ENCODE data around the gene MRC2.

The MRC2 gene

DNA sequence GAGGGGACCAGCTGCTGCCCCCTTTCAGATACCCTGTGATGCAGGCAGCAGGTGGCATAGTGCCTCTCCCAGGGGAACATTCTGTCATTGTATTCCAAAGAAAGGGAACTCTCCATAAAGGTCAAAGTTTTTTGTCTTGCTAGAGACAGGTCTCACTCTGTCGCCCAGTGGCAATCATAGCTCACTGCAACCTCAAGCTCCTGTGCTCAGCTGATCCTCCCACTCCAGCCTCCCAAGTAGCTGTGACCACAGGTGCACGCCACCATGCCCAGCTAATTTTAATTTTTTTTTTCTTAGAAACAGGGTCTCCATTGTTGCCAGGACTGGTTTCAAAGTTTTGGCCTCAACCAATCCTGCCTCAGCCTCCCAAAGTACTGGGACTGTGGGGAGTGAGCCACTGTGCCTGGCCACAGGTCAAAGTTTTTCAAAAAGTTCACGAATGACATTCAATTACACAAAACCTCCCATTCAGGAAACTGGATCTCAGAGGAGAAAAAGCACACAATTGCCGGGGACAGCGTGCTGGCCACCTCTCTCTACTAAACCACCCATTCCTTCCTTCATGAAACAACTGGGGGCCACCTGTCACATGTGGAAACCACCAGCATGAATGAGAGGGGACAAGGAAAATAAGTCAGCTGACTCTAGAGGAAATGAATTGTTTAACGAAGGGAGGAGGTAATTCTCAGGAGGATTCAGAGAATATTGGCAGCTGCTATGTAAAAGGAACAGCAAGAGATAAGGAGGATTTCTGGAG is 100.6 kb downstream of the MRC2 start:
- no peak for DNase-seq

DNA sequence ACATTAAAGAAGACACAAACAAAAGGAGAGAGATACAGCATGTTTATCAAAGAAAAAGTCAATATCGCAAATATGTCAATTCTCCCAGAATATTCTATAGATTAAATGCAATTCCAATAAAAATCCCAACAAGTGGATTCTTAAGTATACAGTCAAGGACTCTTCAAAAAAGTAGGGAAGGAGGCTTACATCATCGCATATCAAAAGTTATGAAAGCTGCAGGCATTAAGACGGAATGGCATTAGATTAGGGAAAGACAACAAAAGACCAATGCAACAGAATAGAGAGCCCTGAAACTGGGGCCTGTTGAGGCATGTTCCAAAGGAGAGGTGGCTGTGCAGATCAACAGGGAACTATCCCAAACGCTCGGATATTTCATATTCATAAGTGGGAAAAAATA is 104.7 kb downstream of the MRC2 start:
- DNase-seq: no peak

DNA sequence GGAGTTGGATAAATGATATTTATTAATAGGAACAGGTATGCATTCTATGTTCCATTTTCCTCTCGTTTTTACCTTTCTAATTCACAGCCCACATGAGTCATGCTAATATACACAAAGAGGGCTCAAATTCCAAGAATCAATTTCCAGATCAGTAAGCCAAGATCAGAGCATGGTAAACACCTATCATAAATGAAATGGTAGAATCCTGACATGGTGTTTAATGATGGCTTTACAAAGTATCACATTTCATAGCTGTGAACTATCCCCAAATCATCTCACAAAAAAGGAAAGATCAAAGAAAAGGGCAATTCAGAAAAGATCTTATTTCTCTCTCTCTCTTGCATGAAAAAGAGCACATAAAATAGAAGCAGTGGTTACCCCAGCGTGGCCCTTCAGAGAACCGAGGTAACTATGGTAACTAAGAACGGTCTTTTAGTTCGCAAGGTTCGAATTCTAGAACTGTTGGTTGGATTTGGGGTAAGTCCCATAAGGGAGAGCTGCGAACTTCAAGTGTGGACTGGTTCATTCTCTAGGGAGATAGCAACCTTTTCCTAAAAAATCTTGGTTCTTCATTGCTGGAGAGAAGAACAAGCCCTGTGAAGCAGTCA is 107.7 kb downstream of the MRC2 start:
- DNase-seq: no peak

DNA sequence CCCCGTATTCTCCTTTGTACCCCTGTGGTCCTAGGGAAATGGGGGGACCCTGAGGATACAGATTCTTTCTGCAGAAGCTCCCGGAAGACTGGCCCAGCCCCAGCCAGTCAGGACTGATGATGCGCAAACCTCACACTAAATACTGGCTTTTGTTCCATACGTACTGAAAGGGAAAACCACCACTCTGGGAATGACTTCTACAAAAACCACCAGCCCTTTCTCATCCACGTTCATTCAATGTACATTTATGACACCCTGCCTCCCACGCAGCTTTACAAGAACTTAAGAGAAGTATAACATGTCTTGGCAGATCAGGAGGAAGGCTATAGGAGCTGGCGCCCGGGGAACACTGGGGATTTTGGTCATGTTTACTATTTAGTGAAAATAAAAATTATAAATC is 110.0 kb downstream of the MRC2 start:
- no peak for DNase-seq

DNA sequence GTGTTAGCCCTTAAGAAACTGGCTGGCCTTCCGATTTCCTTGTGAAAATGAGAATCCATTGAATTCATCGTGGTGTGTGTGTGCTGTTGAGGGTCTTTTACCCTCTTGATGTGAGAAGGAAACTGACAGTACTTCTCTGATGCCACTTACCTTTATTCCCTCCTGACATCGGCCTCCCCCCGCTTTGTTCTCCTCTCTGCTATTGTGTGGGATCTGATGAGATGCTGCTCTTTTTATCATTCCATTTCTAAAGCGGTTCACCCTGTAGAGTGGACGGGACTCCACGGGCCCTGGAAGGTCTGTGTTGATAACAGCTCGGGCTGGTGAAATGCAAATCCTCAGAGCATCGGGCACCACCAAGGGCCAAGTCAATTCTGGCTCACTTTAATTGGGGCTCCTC is 110.8 kb downstream of the MRC2 start:
- DNase-seq: no peak

GRCh38 chr17:62739645-62740388 is 112.3 kb downstream of the MRC2 start:
- DNase-seq: no peak

- DNase-seq: no peak
Measured at GRCh38 chr17:62741290-62741689, 113.8 kb downstream of the MRC2 start.

All from stimulated activated CD4-positive, alpha-beta T cell treated with anti-CD3 and anti-CD28 coated beads, Interleukin-4, amount 100 ng/mL, for 4 hours (primary cell).